KBM-7 (cell line): ENCODE measurements around the gene FKBP14.
A peak's percentile ranks its signal among the peaks of the same experiment; 100 is the strongest.

Experiments
- DNase-seq: peaks from one replicate; pipeline ENCODE4 v3.0.0-alpha.2; 2015
- in situ Hi-C: fragments of 300-500 bp; cut with MboI; formaldehyde crosslinking; loops from 2 replicates; pipeline ENCODE4 v1.14.3; 2020; ENCODE audit warnings: low sequenced_read_pairs, low pct_unique_long_range_greater_than_20kb, mixed read lengths

The FKBP14 gene

GRCh38 chr7:30001998-30002397 is 24.5 kb downstream of the FKBP14 start:
- in situ Hi-C loops, result no loop called here
- no peak for DNase-seq

- no peak for DNase-seq
- in situ Hi-C loops, result no loop called here
These were observed 28.0 kb downstream of the FKBP14 start for GRCh38 chr7:29998489-29998888.

GRCh38 chr7:29996321-29996720 is 30.2 kb downstream of the FKBP14 start:
- in situ Hi-C loops, result no loop called here
- DNase-seq, result no peak

GRCh38 chr7:29995652-29996051 is 30.9 kb downstream of the FKBP14 start:
- DNase-seq, result no peak
- in situ Hi-C loops, result no loop called here

- DNase-seq, result no peak
- in situ Hi-C loops, result no loop called here
These were observed 33.4 kb downstream of the FKBP14 start for GRCh38 chr7:29993140-29993539.

- in situ Hi-C loops, result no loop called here
- DNase-seq, result no peak
These were observed 34.6 kb downstream of the FKBP14 start for GRCh38 chr7:29991937-29992336.

GRCh38 chr7:29990931-29991330 is 35.6 kb downstream of the FKBP14 start:
- in situ Hi-C loops, result no loop called here
- no peak for DNase-seq

- DNase-seq, result peak; percentile 54
- in situ Hi-C loops, result no loop called here
These were observed 37.1 kb downstream of the FKBP14 start, which contains the start of gene SCRN1 for GRCh38 chr7:29989257-29989995. SCRN1 (minus strand) TSS chr7:29989801; CDS start chr7:29969067, 20,734 bp downstream.

GRCh38 chr7:29988424-29989256 is 37.9 kb downstream of the FKBP14 start:
- in situ Hi-C loops, result no loop called here
- peak; percentile 83 for DNase-seq

- in situ Hi-C loops, result no loop called here
- DNase-seq, result peak; percentile 76
These were observed 38.6 kb downstream of the FKBP14 start for GRCh38 chr7:29987811-29988317.

- DNase-seq, result peak; percentile 12
- in situ Hi-C loops, result no loop called here
These were observed 39.4 kb downstream of the FKBP14 start for GRCh38 chr7:29987083-29987482.

- DNase-seq, result no peak
- in situ Hi-C loops, result no loop called here
These were observed 46.4 kb downstream of the FKBP14 start for GRCh38 chr7:29980151-29980550.

- DNase-seq, result peak; percentile 28
- in situ Hi-C loops, result no loop called here
These were observed 48.4 kb downstream of the FKBP14 start for GRCh38 chr7:29977886-29978651.

GRCh38 chr7:29976673-29977415 is 49.7 kb downstream of the FKBP14 start:
- in situ Hi-C loops, result no loop called here
- peak; percentile 20 for DNase-seq

GRCh38 chr7:29976266-29976665 is 50.2 kb downstream of the FKBP14 start:
- in situ Hi-C loops, result no loop called here
- no peak for DNase-seq

GRCh38 chr7:29975561-29975960 is 50.9 kb downstream of the FKBP14 start:
- DNase-seq, result no peak
- in situ Hi-C loops, result no loop called here

GRCh38 chr7:29974286-29974685 is 52.2 kb downstream of the FKBP14 start:
- in situ Hi-C loops, result no loop called here
- no peak for DNase-seq

GRCh38 chr7:29972315-29972669 is 54.2 kb downstream of the FKBP14 start:
- DNase-seq, result no peak
- in situ Hi-C loops, result no loop called here
